GM23338 (cell line): Measurements from ENCODE around the gene FMR1NB. TPM values are rescaled to one million over a fixed set of nuclear protein-coding genes. Genes with fewer than 3 reads are reported as not detected.

Source experiments
- ATAC-seq: fragments of 200-7000 bp; cut with Tn5 transposase; 3 replicates; pipeline ENCODE4 v1.9.1; 2020
- DNase-seq: peaks from one replicate; pipeline ENCODE4 v3.0.0-alpha.2; 2015; ENCODE audit warnings: low spot score
- H2AFZ ChIP-seq: fragments of 200-600 bp; sonication (generic); 2 replicates; pipeline ENCODE4 v1.8.0; 2016; ENCODE audit warnings: antibody characterized with exemption, mild to moderate bottlenecking, moderate library complexity
- H3F3A ChIP-seq: fragments of 200-600 bp; sonication (generic); replicated peaks from 2 replicates; pipeline ENCODE4 v1.8.0; 2017; ENCODE audit warnings: antibody characterized with exemption, mixed run types, low read depth
- H3K27ac ChIP-seq: fragments of 200-600 bp; sonication (generic); 2 replicates; pipeline ENCODE4 v1.6.1; 2016; ENCODE audit warnings: low read depth
- H3K27me3 ChIP-seq: fragments of 200-600 bp; sonication (generic); 2 replicates; pipeline ENCODE4 v1.8.0; 2016; ENCODE audit warnings: mild to moderate bottlenecking, mixed run types, moderate library complexity; ENCODE audit not compliant: insufficient read depth
- H3K36me3 ChIP-seq: fragments of 200-600 bp; sonication (generic); 2 replicates; pipeline ENCODE4 v1.8.0; 2016; ENCODE audit warnings: mild to moderate bottlenecking; ENCODE audit not compliant: insufficient read depth
- H3K4me1 ChIP-seq: fragments of 200-600 bp; sonication (generic); 2 replicates; pipeline ENCODE4 v1.8.0; 2016; ENCODE audit warnings: mild to moderate bottlenecking, moderate library complexity; ENCODE audit not compliant: insufficient read depth
- H3K4me2 ChIP-seq: fragments of 200-600 bp; sonication (generic); 2 replicates; pipeline ENCODE4 v1.7.1; 2017; ENCODE audit warnings: mixed run types
- H3K4me3 ChIP-seq: fragments of 200-600 bp; sonication (generic); 2 replicates; pipeline ENCODE4 v1.6.1; 2016; ENCODE audit warnings: mixed run types
- H3K79me2 ChIP-seq: fragments of 200-600 bp; sonication (generic); replicated peaks from 2 replicates; pipeline ENCODE4 v1.8.0; 2017; ENCODE audit warnings: mild to moderate bottlenecking; ENCODE audit not compliant: insufficient read depth
- H3K9me2 ChIP-seq: fragments of 200-600 bp; sonication (generic); 2 replicates; pipeline ENCODE4 v1.8.0; 2017; ENCODE audit not compliant: insufficient read depth
- H4K20me1 ChIP-seq: fragments of 200-600 bp; sonication (generic); replicated peaks from 2 replicates; pipeline ENCODE4 v1.8.0; 2017; ENCODE audit warnings: mild to moderate bottlenecking; ENCODE audit not compliant: insufficient read depth
- H3K27ac Mint-ChIP-seq: 2 replicates; pipeline ENCODE4 v1.8.0; 2020; ENCODE audit warnings: inconsistent platforms, mild to moderate bottlenecking, moderate library complexity, mixed read lengths
- H3K27me3 Mint-ChIP-seq: 3 replicates; pipeline ENCODE4 v1.8.0; 2022; ENCODE audit warnings: low read depth, mild to moderate bottlenecking, moderate library complexity, mixed read lengths, inconsistent platforms; ENCODE audit not compliant: insufficient read depth, poor library complexity
- H3K36me3 Mint-ChIP-seq: 3 replicates; pipeline ENCODE4 v1.8.0; 2021; ENCODE audit warnings: low read depth, mild to moderate bottlenecking, inconsistent platforms, moderate library complexity, mixed read lengths
- H3K4me1 Mint-ChIP-seq: 3 replicates; pipeline ENCODE4 v1.8.0; 2020; ENCODE audit warnings: mild to moderate bottlenecking, inconsistent platforms, mixed read lengths
- H3K4me3 Mint-ChIP-seq: 3 replicates; pipeline ENCODE4 v1.8.0; 2021; ENCODE audit warnings: moderate library complexity, mild to moderate bottlenecking, inconsistent platforms, mixed read lengths
- H3K9me3 Mint-ChIP-seq: 3 replicates; pipeline ENCODE4 v1.8.0; 2020; ENCODE audit warnings: moderate library complexity, mild to moderate bottlenecking, inconsistent platforms, mixed read lengths
- CREB1 ChIP-seq: fragments of 250-450 bp; sonication (Bioruptor Pico); IDR thresholded peaks from 2 replicates; pipeline ENCODE4 v1.5.0; 2020; ENCODE audit warnings: low read depth, mild to moderate bottlenecking, moderate library complexity
- ETS1 ChIP-seq: IDR thresholded peaks from 2 replicates; pipeline ENCODE4 v1.6.1; 2016; ENCODE audit warnings: antibody characterized with exemption
- EZH2 ChIP-seq: fragments of 200-600 bp; sonication (generic); IDR thresholded peaks from one replicate; pipeline ENCODE4 v1.8.0; 2017; ENCODE audit warnings: antibody characterized with exemption, mild to moderate bottlenecking, low read depth; ENCODE audit not compliant: unreplicated experiment
- EZH2phosphoT487 ChIP-seq: fragments of 200-600 bp; sonication (generic); IDR thresholded peaks from one replicate; pipeline ENCODE4 v1.8.1; 2018; ENCODE audit warnings: antibody characterized with exemption; ENCODE audit not compliant: unreplicated experiment
- JUNB ChIP-seq: IDR thresholded peaks from one replicate; pipeline ENCODE4 v1.6.1; 2016; ENCODE audit warnings: antibody characterized with exemption; ENCODE audit not compliant: unreplicated experiment
- NANOG ChIP-seq: IDR thresholded peaks from 2 replicates; pipeline ENCODE4 v1.6.1; 2016; ENCODE audit warnings: antibody characterized with exemption, borderline replicate concordance
- POLR2AphosphoS5 ChIP-seq: IDR thresholded peaks from 2 replicates; pipeline ENCODE4 v1.6.1; 2016; ENCODE audit warnings: antibody characterized with exemption, low read depth
- REST ChIP-seq: IDR thresholded peaks from one replicate; pipeline ENCODE4 v1.6.1; 2018; ENCODE audit warnings: antibody characterized with exemption; ENCODE audit not compliant: unreplicated experiment
- ZNF114 ChIP-seq: fragments of 250-450 bp; sonication (Bioruptor Pico); IDR thresholded peaks from 2 replicates; pipeline ENCODE4 v1.5.0; 2020; ENCODE audit warnings: mild to moderate bottlenecking, moderate library complexity
- ZNF331 ChIP-seq: fragments of 250-450 bp; sonication (Bioruptor Pico); IDR thresholded peaks from 2 replicates; pipeline ENCODE4 v1.5.0; 2020; ENCODE audit warnings: low read depth, mild to moderate bottlenecking, moderate library complexity
- ZNF462 ChIP-seq: fragments of 250-450 bp; sonication (Bioruptor Pico); IDR thresholded peaks from 2 replicates; pipeline ENCODE4 v1.5.0; 2020; ENCODE audit warnings: mild to moderate bottlenecking, moderate library complexity
- polyA plus RNA-seq: library from polyadenylated mRNA; unstranded; fragments of >200 nt; fragmentation: Nextera tagmentation; extraction: Ambion mirVana; gene quantifications from 2 replicates; pipeline ENCODE4 v1.2.1, GENCODE V29; 2016
- total RNA-seq: library from RNA; depleted of rRNA; stranded (reverse); fragments of >200 nt; shearing (Covaris generic); gene quantifications from 2 replicates; pipeline ENCODE4 v1.2.3, GENCODE V29; 2014

FMR1NB gene
- total and polyA plus RNA-seq, 2 experiments from 2014 or later, result not detected

GRCh38 chrX:148067285-148067684, 86.1 kb downstream of the FMR1NB start (continued):
- TF ChIP-seq REST, result no peak
- no peak for TF ChIP-seq EZH2
- TF ChIP-seq ETS1, result no peak
- no peak for TF ChIP-seq NANOG
- TF ChIP-seq JUNB, result no peak
- TF ChIP-seq ZNF114 (CRISPR knock-in tag), result no peak
- TF ChIP-seq ZNF331, result no peak
- TF ChIP-seq EZH2phosphoT487, result no peak

GRCh38 chrX:148069759-148070503, 88.8 kb downstream of the FMR1NB start:
- DNase-seq (no peak), ATAC-seq (no peak)
- Histone ChIP-seq H3K9me2 (no peaks in the 10 kb centered on the region), H3K4me1 (no peaks in the 10 kb centered on the region), H2AFZ (no peak overlapping the region), H3K79me2 (no peaks in the 10 kb centered on the region), H3K36me3 (no peaks in the 10 kb centered on the region), H3K27ac (no peak overlapping the region), H3K4me2 (no peak overlapping the region), H3K27me3 (no peaks in the 10 kb centered on the region), H4K20me1 (no peaks in the 10 kb centered on the region), H3F3A (no peaks in the 10 kb centered on the region), H3K4me3 (no peak overlapping the region)
- H3K27me3 Mint-ChIP-seq, result peaks cover 1% of the 10 kb centered on the region
- 0 out of 3 replicates have a peak, but pooled peaks cover 5% of the 10 kb centered on the region for H3K9me3 Mint-ChIP-seq
- H3K36me3 Mint-ChIP-seq, result no peaks in the 10 kb centered on the region; the same call in 2 of the 3 replicates
- H3K4me3 Mint-ChIP-seq, result no peak overlapping the region
- H3K27ac Mint-ChIP-seq, result no peak overlapping the region
- no peaks in the 10 kb centered on the region for H3K4me1 Mint-ChIP-seq
- no peak for TF ChIP-seq EZH2phosphoT487
- no peak for TF ChIP-seq EZH2
- TF ChIP-seq POLR2AphosphoS5, result no peak
- no peak for TF ChIP-seq JUNB
- TF ChIP-seq ZNF331, result no peak
- TF ChIP-seq ZNF462 (CRISPR knock-in tag), result no peak
- no peak for TF ChIP-seq CREB1 (CRISPR knock-in tag)
